GM21786 (cell line): ENCODE data around the gene MMD2.

Experiments used
- ATAC-seq: cut with Tn5 transposase; IDR thresholded peaks from one replicate; pipeline ENCODE4 v1.9.1; 2021; ENCODE audit not compliant: unreplicated experiment

Gene MMD2

GRCh38 chr7:4871930-4872675, 86.9 kb downstream of the MMD2 start:
- ATAC-seq: no peak

GRCh38 chr7:4871056-4871680, 87.8 kb downstream of the MMD2 start:
- ATAC-seq: no peak

GRCh38 chr7:4868493-4868892, 90.5 kb downstream of the MMD2 start:
- no peak for ATAC-seq

- ATAC-seq: no peak
Measured at GRCh38 chr7:4866528-4867496, 92.2 kb downstream of the MMD2 start.

- ATAC-seq: no peak
Measured at GRCh38 chr7:4862156-4862555, 96.8 kb downstream of the MMD2 start.

GRCh38 chr7:4861673-4862072, 97.3 kb downstream of the MMD2 start, which contains the start of gene PAPOLB:
Gene PAPOLB (minus strand): TSS chr7:4862030. CDS start chr7:4861810, 220 bp downstream.
- no peak for ATAC-seq

GRCh38 chr7:4861227-4861626, 97.8 kb downstream of the MMD2 start:
- ATAC-seq: no peak

- ATAC-seq: no peak
Measured at GRCh38 chr7:4857189-4857588, 101.8 kb downstream of the MMD2 start.

- no peak for ATAC-seq
Measured at GRCh38 chr7:4856336-4857057, 102.5 kb downstream of the MMD2 start.
